Skin of body (tissue), 2 donors: ENCODE data around the gene ZFYVE19. TPM values are rescaled to one million over a fixed set of nuclear protein-coding genes. Genes with fewer than 3 reads are reported as not detected.

Experiments
- DNase-seq: peaks from one replicate; lab custom pipeline; 2025; lab: John Stamatoyannopoulos, UW
- total RNA-seq: library from RNA; depleted of rRNA; stranded (reverse); fragments of >200 nt; gene quantifications from one replicate; pipeline ENCODE4 v1.2.3, GENCODE V29; 2014

Gene ZFYVE19
- total RNA-seq, 1 donor from 2014 or later: 17.1 TPM

GRCh38 chr15:40775740-40776536 is 31.0 kb upstream of the ZFYVE19 start:
- no peak for DNase-seq

DNA sequence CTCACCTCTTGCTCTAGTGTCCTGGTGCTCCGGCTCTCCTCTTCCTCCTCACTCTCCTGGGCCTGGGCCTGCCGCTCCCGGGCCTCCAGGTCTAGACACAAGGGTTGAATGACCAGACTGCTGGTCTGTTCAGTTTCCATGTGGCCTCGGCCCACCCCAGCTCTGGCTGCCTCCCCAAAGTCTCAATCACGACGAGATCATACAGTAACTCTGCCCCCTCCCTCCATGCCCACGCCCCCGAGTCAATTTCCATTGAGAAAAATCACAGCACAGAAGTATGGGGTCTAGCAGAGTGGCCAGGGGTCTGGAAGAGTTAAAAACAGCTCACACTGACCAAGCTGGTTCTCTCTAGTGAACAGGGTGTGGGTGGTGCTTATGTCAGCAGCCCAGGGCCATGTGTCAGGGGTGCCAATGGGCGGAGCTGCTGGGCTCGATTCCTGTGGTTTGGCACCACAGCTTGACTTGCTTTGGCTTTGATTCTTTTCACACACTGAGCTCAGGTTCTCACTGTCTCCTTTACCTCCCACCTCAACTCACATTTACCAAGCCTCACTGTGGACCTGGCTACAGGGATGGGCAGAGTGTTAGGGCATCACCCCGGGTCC is 30.2 kb upstream of the ZFYVE19 start:
- no peak for DNase-seq

GRCh38 chr15:40782609-40783227 is 24.2 kb upstream of the ZFYVE19 start:
- no peak for DNase-seq

GRCh38 chr15:40785164-40785563 is 21.7 kb upstream of the ZFYVE19 start:
- no peak for DNase-seq

DNA sequence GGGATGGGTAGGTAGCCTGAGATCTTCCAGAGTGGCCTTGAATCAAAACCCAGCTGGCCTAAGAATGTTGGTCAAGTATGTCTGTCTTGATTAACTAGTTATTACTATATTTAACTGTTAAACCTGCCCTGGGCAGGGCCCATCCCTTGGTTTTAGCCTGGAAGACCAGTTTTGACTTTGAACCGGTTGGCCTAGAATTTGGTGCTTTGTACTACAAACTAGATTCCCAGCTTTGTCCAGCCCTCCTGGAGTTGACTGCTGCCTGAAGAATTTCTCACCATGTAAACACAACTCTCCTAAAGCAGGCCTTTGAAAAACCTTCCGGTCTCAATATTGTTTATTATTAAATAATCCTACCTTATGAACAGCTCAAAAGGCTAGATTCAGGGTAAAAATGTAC is 21.1 kb upstream of the ZFYVE19 start:
- DNase-seq: no peak

GRCh38 chr15:40787344-40787841 is 19.5 kb upstream of the ZFYVE19 start:
- DNase-seq: no peak

- DNase-seq: no peak
These were observed 18.9 kb upstream of the ZFYVE19 start for GRCh38 chr15:40787991-40788390.

DNA sequence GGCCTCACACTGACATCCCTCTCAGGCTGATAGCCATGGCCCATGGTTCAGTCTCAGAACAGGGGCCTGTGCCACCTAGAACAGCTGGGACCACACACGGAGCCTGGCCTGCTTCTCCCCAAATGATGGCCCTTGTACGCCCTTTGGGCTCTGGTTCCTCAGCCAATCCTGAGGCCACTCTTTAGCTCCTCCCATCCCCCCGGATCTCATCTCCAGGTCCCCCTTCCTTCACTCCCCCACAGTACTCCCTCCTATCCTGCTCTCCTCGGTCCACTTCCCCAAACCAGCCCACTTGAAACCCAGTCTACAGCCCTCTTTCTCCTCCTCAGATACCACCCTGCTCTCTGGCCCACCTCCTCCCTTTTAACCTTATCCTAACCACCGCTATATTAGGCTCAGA is 17.8 kb upstream of the ZFYVE19 start:
- DNase-seq: no peak

DNA sequence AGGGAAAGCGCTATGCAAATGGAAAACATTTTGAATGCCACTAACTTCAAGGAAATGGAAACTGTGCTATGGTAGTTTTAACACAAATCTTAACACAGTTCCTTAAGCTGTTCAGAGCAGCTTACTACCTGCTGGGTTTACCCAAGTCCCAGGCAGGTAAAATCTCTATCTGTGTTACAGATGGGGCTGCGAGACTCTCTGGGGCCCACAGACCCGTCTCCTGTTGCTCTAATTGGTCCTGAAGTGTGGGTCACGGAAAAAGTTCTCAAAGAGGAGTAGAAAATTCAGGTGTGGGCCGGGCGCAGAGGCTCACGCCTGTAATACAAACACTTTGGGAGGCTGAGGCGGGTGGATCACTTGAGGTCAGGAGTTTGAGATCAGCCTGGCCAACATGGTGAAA is 16.9 kb upstream of the ZFYVE19 start:
- DNase-seq: no peak

- DNase-seq: no peak
These were observed 16.2 kb upstream of the ZFYVE19 start for GRCh38 chr15:40790718-40791117.

- DNase-seq: no peak
These were observed 14.5 kb upstream of the ZFYVE19 start for GRCh38 chr15:40792394-40792793.

DNA sequence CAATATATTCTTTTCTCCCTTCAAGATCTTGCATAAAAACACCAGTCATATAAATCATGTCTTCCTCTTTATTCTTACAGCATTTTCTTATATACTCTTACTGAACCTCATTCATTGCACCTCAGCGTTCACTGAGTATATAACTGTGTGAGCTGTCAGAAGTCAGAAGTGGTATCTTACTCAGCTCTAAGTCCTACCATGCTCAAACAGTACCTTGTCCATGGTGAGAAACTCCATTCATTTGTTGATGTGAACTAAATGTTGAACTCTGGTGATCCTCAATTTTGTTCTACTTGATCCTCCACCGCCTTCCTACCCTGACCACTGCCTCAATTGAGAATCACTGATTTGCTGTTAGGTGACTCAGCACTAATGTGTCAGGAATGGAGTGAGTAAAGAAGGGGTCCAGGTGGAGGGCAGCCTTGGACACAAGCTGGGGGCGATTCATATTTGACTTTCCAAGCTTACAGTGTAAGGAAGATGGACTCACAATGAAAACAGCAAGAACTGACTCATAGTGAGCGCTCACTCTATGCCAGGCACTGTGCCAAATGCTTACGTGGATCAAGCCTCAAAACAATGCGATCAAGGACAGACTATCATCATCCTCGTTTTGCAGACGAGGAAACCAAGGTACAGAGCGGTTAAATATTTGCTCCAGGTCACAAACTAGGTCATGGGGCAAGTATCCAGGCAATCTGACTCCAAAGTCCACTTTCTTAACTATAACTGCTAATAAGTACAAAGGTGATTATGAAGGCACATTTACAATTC is 13.5 kb upstream of the ZFYVE19 start:
- DNase-seq: no peak

DNA sequence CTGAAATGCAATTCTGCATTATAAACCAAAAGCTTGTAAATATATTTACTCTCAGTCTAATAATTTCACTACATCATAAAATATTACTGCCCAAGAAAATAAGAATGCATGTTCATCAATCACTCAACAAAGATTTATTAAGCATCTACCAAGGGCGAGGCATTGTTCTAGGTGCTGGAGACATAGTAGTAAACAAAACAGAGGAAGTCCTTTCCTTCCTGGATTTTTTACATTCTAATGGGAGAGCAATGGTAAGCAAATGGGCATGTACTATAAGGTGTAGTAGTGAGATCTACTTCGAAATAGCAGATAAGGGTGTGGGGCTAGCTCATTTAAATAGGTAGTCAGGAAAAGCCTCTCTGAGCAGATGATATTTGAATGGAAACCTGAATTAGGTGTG is 10.8 kb upstream of the ZFYVE19 start:
- DNase-seq: no peak

DNA sequence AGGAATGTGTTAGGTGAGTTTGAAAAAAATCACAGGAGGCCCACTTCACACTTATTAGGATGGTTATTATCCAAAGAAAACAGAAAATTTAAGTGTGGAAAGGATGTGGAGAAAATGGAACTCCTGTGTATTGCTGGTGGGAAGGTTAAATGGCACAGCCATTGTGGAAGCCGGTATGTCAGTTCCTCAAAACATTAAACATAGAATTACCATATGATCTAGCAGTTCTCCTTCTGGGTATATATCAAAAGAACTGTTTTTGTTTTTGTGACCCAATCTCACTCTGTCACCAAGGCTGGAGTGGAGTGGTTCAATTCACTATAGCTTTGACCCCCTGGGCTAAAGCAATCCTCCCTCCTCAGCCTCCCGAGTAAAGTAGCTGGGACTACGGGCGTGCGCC is 10.4 kb upstream of the ZFYVE19 start:
- no peak for DNase-seq

DNA sequence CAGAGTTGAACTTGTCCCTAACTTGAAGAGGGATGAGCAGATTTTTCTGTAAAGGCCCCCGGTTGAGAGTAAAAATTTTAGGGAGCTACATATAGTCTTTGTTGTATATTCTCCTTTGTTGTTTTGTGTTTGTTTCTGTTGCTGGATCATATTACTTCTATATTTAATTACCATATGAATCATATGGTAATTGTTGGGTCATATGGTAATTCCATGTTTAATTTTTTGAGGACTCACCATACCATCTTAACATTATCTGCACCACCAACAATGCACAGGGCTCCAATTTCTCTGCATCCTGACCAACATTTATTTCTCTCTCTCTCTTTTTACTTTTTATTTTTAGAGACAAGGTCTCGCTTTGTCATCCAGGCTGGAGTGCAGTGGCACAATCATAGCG is 7.4 kb upstream of the ZFYVE19 start:
- no peak for DNase-seq

- DNase-seq: no peak
These were observed 3.8 kb upstream of the ZFYVE19 start for GRCh38 chr15:40803076-40803475.

DNA sequence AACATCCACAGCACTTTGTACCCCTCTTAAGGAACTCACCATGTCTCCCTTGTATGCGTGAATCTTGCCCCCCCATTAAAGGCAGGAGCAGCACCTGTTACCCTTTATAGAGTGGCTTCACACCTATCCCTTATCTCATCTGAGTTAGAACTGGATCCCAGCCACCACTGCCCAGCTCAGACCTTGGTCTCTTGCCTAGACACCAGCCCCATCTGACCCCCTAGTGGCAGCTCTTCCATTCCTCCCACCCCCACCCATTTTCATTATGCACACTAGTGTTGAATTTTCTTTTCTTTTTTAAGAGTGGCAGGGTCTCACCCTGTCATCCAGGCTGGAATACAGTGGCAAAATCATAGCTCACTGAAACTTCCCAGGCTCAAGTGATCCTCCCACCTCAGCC is 3.2 kb upstream of the ZFYVE19 start:
- no peak for DNase-seq

- DNase-seq: no peak
These were observed 239 bp upstream of the ZFYVE19 start for GRCh38 chr15:40806672-40807027.

DNA sequence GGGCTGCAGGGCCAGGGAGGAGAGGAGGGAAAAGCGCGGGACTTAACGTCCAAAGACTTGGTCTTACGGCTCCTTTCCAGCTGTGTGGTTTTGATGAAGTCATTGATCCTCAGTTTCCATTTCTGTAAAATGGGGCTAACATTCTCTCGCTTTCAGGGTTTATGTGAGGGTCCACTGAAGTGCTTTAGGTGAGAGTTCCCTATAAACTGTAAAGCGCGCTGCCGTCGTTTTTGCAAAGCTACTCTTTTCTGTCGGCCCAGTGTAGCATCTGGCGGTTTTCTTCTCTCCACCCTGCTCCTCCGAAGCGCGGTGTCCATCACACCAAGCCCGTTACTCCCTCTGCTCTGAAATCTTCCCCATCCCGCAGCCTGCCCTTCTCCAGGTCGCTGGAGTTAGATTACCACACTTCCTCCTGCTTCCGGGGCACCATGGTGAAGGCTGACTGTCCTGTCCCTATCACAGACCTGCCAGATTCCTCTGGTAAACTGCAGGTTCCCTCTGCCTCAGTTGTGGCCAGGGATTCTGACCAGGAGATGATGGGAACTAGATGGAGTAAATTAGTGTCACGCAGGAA is 1.1 kb downstream of the ZFYVE19 start:
- DNase-seq: peak; percentile 76

GRCh38 chr15:40808861-40809450 is 2.1 kb downstream of the ZFYVE19 start:
- DNase-seq: no peak
